HG03045 (cell line): ENCODE data around the gene OBSCN.
"Not testable (repeated sequence)": the region's sequence is repeated elsewhere in the genome, so short reads cannot be mapped to it uniquely, and the experiment has no call there.

ENCODE experiments used
- ATAC-seq: cut with Tn5 transposase; IDR thresholded peaks from one replicate; pipeline ENCODE4 v1.9.1; 2021; ENCODE audit warnings: mild to moderate bottlenecking, moderate library complexity; ENCODE audit not compliant: unreplicated experiment

OBSCN gene

DNA sequence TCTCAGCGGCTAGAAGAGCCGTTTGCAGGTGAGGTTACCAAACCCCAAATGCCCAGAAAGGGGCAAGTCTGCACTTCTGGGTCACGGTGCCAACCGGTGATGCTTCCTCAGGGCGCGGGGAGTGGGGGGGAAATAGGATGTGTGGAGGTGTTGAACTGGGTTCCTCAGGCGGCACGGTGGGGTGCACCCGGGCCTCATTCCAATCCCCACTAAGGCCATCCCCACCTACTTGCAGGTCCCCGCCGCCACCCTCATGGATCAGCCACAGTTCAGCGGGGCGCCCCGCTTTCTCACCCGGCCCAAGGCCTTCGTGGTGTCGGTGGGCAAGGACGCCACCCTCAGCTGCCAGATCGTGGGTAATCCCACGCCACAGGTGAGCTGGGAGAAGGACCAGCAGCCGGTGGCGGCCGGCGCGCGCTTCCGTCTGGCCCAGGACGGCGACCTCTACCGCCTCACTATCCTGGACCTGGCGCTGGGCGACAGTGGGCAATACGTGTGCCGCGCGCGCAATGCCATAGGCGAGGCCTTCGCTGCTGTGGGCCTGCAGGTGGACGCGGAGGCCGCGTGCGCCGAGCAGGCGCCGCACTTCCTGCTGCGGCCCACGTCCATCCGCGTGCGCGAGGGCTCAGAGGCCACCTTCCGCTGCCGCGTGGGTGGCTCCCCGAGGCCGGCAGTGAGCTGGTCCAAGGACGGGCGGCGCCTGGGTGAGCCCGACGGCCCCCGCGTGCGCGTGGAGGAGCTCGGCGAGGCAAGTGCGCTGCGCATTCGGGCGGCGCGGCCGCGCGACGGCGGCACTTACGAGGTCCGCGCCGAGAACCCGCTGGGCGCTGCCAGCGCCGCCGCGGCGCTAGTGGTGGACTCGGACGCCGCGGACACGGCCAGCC, 3.9 kb downstream of the OBSCN start:
- no peak for ATAC-seq

- no peak for ATAC-seq
Measured at GRCh38 chr1:228212415-228212965, 4.6 kb downstream of the OBSCN start.

DNA sequence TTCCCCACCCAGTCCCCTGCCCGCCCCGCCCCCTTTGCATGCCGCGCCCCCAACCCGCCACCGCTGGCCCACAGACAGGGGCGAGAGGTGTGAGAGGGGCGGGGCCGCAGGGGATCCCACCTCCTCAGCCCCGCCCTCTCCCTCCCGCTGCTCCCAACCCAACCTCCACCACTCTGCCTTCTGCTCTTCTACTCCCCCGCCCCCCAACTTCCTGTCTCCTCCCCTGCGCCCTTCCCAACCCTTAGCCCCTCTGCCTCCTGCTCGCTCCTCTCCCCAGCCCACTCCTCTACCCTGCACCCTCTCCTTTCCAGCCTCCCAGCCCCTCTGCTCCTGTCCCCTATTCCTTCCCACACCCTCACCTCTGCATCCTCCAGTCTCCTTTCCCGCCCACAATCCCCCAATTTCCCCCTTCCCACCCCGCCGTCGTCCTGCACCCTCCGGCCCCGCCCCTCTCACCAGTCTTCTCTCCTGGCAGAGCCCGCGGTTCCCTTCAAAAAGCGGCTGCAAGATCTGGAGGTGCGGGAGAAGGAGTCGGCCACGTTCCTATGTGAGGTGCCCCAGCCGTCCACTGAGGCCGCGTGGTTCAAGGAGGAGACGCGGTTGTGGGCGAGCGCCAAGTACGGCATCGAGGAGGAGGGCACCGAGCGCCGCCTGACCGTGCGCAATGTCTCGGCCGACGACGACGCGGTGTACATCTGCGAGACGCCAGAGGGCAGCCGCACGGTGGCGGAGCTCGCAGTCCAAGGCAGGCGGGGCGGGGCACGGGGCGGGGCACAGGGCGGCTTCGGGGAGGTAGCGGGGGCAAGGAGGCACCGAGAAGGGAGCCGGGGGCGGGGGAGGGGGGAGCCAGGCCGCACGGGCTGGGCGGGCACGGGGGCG, 5.4 kb downstream of the OBSCN start:
- peak; percentile 88 for ATAC-seq

DNA sequence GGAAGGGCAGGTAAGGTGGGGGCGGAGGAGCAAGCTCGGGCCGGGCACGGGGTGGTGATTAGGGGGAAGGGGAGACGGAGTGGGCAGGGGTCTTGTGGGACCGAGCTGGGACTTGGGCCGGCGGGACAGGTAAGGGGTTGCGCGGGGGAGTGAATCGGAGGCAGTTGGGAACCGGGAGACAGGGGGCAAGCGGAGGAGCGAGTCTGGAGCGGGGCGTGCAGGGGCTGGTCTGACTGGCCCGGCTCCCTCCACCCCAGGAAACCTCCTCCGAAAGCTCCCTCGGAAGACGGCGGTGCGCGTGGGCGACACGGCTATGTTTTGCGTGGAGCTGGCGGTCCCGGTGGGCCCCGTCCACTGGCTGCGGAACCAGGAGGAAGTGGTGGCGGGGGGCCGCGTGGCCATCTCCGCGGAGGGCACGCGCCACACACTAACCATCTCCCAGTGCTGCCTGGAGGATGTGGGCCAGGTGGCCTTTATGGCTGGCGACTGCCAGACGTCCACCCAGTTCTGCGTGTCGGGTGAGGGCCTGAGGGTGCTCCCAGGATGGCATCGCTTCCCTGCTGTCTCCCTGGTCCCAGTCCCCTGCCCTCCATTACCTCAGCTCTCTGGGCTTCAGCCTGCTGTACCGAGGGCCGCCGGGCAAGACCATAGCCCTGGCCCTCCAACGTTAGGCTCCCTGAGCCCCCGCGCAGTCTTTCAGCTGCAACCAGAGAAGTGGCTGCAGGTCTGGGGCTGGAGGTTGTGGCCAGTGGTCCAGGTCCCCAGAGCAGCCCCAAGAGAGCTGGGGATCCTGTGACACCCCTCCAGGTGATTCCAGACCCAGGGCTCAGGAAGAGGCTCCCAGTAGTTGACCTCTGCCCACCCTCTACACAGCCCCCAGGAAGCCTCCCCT, 6.3 kb downstream of the OBSCN start:
- ATAC-seq = no peak

GRCh38 chr1:228214921-228215662, 7.2 kb downstream of the OBSCN start:
- ATAC-seq = no peak

DNA sequence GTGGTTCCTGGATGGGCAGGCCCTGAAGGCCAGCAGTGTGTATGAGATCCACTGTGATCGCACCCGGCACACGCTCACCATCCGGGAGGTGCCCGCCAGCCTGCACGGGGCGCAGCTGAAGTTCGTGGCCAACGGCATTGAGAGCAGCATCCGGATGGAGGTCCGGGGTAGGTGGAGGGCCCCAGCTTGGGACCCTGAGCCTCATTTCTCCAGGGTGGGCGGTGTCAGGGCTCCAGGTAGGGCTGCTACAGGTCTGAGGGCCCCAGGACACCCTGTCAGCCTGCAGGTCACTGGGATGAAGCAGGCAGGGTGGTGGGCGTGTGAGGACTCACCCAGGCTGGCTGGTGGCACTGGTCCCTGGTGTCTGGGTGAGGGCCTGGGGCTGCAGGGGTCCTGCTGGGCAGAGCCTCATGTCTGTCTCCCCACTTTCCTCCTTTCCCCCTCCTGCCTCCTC, 7.8 kb downstream of the OBSCN start:
- no peak for ATAC-seq

GRCh38 chr1:228216371-228217320, 8.8 kb downstream of the OBSCN start:
- ATAC-seq = no peak

GRCh38 chr1:228217551-228218344, 9.9 kb downstream of the OBSCN start:
- no peak for ATAC-seq

GRCh38 chr1:228218513-228219244, 10.8 kb downstream of the OBSCN start:
- ATAC-seq = no peak

- no peak for ATAC-seq
Measured at GRCh38 chr1:228219245-228219961, 11.6 kb downstream of the OBSCN start.

- no peak for ATAC-seq
Measured at GRCh38 chr1:228219962-228220780, 12.3 kb downstream of the OBSCN start.

DNA sequence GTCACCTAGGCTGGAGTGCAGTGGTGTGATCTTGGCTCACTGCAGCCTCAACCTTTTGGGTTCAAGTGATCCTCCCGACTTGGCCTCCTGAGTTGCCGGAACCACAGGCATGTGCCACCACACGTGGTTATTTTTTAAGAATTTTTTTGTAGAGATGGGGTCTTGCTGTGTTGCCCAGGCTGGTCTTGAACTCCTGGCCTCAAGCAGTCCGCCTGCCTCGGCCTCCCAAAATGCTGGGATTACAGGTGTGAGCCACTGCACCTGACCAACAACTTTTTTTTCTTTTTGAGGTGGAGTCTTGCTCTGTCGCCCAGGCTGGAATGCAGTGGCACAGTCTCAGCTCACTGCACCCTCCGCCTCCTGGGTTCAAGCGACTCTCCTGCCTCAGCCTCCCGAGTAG, 13.3 kb downstream of the OBSCN start:
- ATAC-seq = not testable (repeated sequence)

DNA sequence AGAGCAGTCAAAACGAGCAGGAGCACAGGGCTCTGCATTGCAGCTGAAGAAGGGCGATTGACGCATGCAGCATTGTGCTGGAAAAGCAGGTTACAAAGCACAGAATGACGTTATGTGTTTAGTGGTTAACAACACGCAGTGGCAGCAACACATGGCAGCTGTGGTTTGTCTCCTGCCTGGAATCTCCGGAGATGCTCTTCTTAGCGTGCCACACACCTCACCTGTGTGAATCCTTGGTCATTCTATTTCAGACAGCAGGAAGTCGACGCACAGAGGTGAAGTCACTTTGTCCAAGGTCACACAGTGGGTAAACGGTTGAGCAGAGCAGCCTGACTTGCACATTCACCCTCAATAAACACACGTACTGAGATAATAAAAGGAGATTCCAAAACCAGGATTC, 14.7 kb downstream of the OBSCN start:
- ATAC-seq = no peak

GRCh38 chr1:228224198-228225164, 16.6 kb downstream of the OBSCN start:
- ATAC-seq = no peak
